Transverse colon (tissue), 4 donors: ENCODE measurements around the gene PHF21B. TPM values are rescaled to one million over a fixed set of nuclear protein-coding genes. Genes with fewer than 3 reads are reported as not detected.

Experiments
- DNase-seq: peaks from one replicate; pipeline ENCODE4 v3.0.0-alpha.2; 2019
- H3K27ac ChIP-seq, 4 donors: fragments of 200-600 bp; sonication (generic); 2 replicates each; pipeline ENCODE4 v1.5.1; 2016 to 2018; ENCODE audit warnings: inconsistent platforms in 4 of 4
- H3K27me3 ChIP-seq: fragments of 200-600 bp; sonication (generic); 2 replicates; pipeline ENCODE4 v1.5.1; 2017; ENCODE audit warnings: inconsistent platforms
- H3K36me3 ChIP-seq, 4 donors: fragments of 200-600 bp; sonication (generic); 2 replicates each; pipeline ENCODE4 v1.5.1; 2017 to 2019; ENCODE audit warnings: inconsistent platforms in 4 of 4
- H3K4me1 ChIP-seq, 4 donors: fragments of 200-600 bp; sonication (generic); 2 replicates each; pipeline ENCODE4 v1.5.1; 2017 to 2020; ENCODE audit warnings: inconsistent platforms in 4 of 4
- H3K4me3 ChIP-seq, 4 donors: fragments of 200-600 bp; sonication (generic); 1 replicate in 1 of 4; 2 replicates in 3 of 4; pipeline versions ENCODE4 v1.5.1 to v1.6.1; 2017 to 2019; ENCODE audit warnings: inconsistent platforms in 4 of 4
- H3K9me3 ChIP-seq, 2 donors: fragments of 200-600 bp; sonication (generic); 2 replicates each; pipeline ENCODE4 v1.5.1; 2017 to 2019; ENCODE audit warnings: inconsistent platforms in 2 of 2
- EP300 ChIP-seq: sonication (generic); formaldehyde crosslinking; IDR thresholded peaks from one replicate; pipeline ENCODE4 v1.6.1; 2017; ENCODE audit warnings: antibody characterized with exemption, low read depth
- POLR2A ChIP-seq: fragments of 450-650 bp; IDR thresholded peaks from one replicate; pipeline ENCODE4 v1.6.1; 2016; ENCODE audit warnings: antibody characterized with exemption, mild to moderate bottlenecking, moderate library complexity
- POLR2AphosphoS5 ChIP-seq, 3 donors: sonication (generic); formaldehyde crosslinking; IDR thresholded peaks; one replicate each; pipeline ENCODE4 v1.6.1; 2016; ENCODE audit warnings: antibody characterized with exemption in 3 of 3
- WGBS, 2 donors: methylation state at CpG; one replicate each; pipeline ENCODE4 v1.1.5; 2018; ENCODE audit warnings: low coverage in 1 of 2; 5-methylcytosine and 5-hydroxymethylcytosine counted together
- in situ Hi-C, 4 donors: fragments of 200-750 bp; cut with MboI; loops; one replicate each; pipeline versions ENCODE4 v1.15.0 to v1.15.1; 2017; ENCODE audit warnings: low sequenced_read_pairs in 3 of 4, low pct_ligation_motif_present in 1 of 4, low pct_unique_long_range_greater_than_20kb in 1 of 4
- intact Hi-C: fragments of 100-400 bp; cut with DNase I; formaldehyde crosslinking; loops from one replicate; pipeline ENCODE4 v1.15.1; 2023; ENCODE audit warnings: low total_unique reads
- total RNA-seq, 4 donors: library from RNA; depleted of rRNA; stranded (reverse); fragments of >200 nt; gene quantifications; one replicate each; pipeline ENCODE4 v1.1.0, GENCODE V29; 2016
- TF ChIP-seq, protein P1 (sequence below), 5 experiments: fragments of 200-600 bp in 3 of 5; fragments of 450-650 bp in 2 of 5; sonication (generic) in 3 of 5; IDR thresholded peaks; 1 replicate in 2 of 5; 2 replicates in 3 of 5; pipeline ENCODE4 v1.5.1; 2016 to 2017; ENCODE audit warnings: antibody characterized with exemption in 5 of 5, inconsistent platforms in 3 of 5, mild to moderate bottlenecking in 2 of 5, moderate library complexity in 1 of 5

Gene PHF21B
- total RNA-seq, 4 donors from 2014 or later, result not detected

DNA sequence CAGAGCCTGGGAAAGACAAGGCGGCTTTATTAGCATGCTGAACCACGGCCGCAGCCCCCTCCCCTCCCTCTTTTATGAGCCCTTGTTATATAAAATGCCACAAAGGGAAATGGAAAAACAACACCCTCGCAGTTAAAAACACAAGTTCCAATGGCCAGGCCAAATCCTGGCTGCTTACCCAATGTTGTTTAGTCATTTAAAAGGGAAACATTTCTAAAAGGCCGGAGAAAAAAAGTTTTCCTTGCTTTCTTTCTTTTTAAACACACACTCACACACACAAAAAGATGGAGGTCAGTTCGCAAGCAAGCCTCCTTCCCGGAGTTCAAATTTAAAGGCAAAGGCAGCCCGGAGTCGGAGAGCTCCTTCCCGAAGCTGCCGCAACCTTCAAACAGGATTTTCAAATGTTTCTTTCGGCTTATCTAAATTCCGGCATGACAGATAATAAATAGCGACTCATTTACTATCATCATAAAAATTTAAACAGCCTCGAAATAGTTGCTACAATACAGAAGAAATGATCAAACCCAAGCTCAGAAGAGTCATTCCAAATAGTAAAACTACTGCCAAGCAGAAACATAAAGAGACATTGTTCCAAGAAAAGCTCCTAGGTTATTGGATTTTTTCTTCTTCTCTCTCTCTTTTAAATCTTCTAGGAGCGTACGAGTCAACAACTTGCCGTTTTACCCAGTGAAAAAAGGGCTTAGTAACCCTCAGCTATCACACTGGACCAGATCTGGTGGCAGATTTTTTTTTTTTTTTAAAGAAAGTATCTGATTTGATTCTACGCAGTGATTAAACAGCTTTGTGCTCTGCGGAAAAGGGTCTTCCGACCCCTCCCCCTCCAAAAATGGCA lies 3.5 kb downstream of the PHF21B start:
- no peaks in the 10 kb centered on the region for H3K9me3 ChIP-seq
- peaks cover 75% of the 10 kb centered on the region for H3K27me3 ChIP-seq
- intact Hi-C loops (no loop called here), in situ Hi-C loops (no loop called here)
- TF ChIP-seq EP300 (no peak), POLR2A (no peak), POLR2AphosphoS5 (IDR thresholded peaks at IDR 0.05) (no peak)
- TF ChIP-seq, protein P1, sequence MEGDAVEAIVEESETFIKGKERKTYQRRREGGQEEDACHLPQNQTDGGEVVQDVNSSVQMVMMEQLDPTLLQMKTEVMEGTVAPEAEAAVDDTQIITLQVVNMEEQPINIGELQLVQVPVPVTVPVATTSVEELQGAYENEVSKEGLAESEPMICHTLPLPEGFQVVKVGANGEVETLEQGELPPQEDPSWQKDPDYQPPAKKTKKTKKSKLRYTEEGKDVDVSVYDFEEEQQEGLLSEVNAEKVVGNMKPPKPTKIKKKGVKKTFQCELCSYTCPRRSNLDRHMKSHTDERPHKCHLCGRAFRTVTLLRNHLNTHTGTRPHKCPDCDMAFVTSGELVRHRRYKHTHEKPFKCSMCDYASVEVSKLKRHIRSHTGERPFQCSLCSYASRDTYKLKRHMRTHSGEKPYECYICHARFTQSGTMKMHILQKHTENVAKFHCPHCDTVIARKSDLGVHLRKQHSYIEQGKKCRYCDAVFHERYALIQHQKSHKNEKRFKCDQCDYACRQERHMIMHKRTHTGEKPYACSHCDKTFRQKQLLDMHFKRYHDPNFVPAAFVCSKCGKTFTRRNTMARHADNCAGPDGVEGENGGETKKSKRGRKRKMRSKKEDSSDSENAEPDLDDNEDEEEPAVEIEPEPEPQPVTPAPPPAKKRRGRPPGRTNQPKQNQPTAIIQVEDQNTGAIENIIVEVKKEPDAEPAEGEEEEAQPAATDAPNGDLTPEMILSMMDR (IDR thresholded peaks at IDR 0.05), result no peak
- H3K4me1 ChIP-seq, result peaks cover 0 to 45% (median 29%) of the 10 kb centered on the region in 4 donors
- no peaks in the 10 kb centered on the region for H3K36me3 ChIP-seq
- 4 to 6% methylated on average over 20 to 21 of the region's 21 CpGs for WGBS, 2 donors
- DNase-seq, result no peak
- peak overlapping the region in 2 of 4 donors; percentile 57 to 63 for H3K27ac ChIP-seq
- H3K4me3 ChIP-seq, result peak overlapping the region in 3 of 4 donors; percentile 13 to 45 (median 31)

DNA sequence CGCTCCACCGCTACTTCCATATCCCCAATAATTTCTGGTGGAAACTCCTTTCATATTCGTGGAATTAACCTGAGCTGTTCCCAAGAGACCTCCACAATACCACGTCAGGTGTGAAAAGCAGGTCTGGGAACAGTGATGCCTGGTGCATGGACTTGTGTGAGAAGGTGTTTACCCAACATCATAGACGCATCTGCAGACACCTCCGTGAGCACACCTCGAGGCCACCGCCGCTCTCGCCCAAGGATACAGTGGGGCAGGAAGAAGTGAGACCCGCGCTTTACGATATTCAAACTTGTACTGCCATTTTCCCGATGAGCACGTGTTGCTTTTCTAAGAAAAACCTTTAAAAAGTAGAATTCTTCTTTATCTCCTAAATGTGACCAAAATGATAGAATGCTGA lies 8.2 kb downstream of the PHF21B start:
- Histone ChIP-seq H3K36me3 (no peaks in the 10 kb centered on the region), H3K27me3 (peaks cover 31% of the 10 kb centered on the region), H3K27ac (no peak overlapping the region), H3K4me1 (peaks cover 0 to 10% (median 0%) of the 10 kb centered on the region in 4 donors), H3K9me3 (no peaks in the 10 kb centered on the region), H3K4me3 (no peak overlapping the region)
- TF ChIP-seq EP300, result no peak
- TF ChIP-seq, protein P1 (IDR thresholded peaks at IDR 0.05), result no peak
- in situ Hi-C loops, result no loop called here
- intact Hi-C loops, result no loop called here
- DNase-seq, result no peak
- 86 to 89% methylated on average over 9 to 15 of the region's 15 CpGs for WGBS, 2 donors

DNA sequence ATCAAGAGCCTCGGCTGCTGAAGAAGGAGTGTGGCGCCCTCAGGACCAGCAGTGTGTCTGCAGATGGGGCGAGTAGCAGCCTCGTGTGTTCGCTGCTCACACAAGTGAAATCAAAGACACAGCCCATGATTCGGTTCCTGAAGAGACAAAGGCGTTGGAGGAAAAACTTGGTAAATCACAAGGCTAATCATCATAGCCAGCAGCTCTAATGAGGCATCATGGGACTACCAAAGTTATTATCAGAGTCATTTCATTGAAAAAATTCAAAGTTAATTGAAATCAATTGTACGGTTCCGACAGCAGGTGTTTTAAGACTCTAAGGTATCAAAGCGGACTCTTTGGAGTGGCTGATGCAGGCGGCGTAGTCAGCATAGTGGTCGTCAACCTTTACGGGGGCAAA lies 9.5 kb downstream of the PHF21B start:
- TF ChIP-seq EP300 (no peak), POLR2A (no peak), POLR2AphosphoS5 (IDR thresholded peaks at IDR 0.05) (no peak)
- TF ChIP-seq, protein P1 (IDR thresholded peaks at IDR 0.05), result no peak
- DNase-seq, result no peak
- Histone ChIP-seq H3K36me3 (no peaks in the 10 kb centered on the region), H3K27ac (no peak overlapping the region), H3K4me3 (no peak overlapping the region), H3K9me3 (no peaks in the 10 kb centered on the region), H3K4me1 (no peaks in the 10 kb centered on the region), H3K27me3 (peaks cover 18% of the 10 kb centered on the region)
- intact Hi-C loops, result no loop called here
- in situ Hi-C loops, result no loop called here
- WGBS, 2 donors, result 75 to 89% methylated on average over 9 to 14 of the region's 14 CpGs

DNA sequence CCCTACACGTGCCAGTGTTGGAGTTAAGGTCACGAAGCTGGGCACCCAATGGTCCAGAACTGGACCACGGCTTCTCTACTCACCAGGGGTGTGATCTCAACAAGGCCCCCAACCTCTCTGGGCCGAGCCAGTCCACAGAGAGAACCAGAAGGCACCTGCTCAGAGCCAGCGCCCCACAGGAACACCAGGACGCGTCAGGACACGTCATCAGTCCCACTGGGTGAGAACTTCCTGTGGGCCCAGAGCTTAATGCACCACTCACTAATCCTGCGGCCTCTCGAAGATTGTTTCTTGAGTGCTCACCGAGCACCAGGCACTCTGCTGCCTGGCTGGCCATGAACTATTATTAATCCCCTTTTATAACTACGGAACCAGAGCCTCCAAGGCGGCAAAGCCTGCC lies 10.1 kb downstream of the PHF21B start:
- Histone ChIP-seq H3K36me3 (no peaks in the 10 kb centered on the region), H3K4me3 (no peak overlapping the region), H3K27me3 (peaks cover 12% of the 10 kb centered on the region), H3K4me1 (no peaks in the 10 kb centered on the region), H3K9me3 (no peaks in the 10 kb centered on the region), H3K27ac (no peak overlapping the region)
- no peak for DNase-seq
- intact Hi-C loops, result no loop called here
- TF ChIP-seq POLR2A (no peak), POLR2AphosphoS5 (IDR thresholded peaks at IDR 0.05) (no peak), EP300 (no peak)
- TF ChIP-seq, protein P1 (IDR thresholded peaks at IDR 0.05), result no peak
- in situ Hi-C loops, result no loop called here
- WGBS, 2 donors, result 60 to 80% methylated on average over 2 to 13 of the region's 13 CpGs
